HG03521 (cell line): Measurements from ENCODE around the gene FCRLB.
"Not testable (repeated sequence)": the region's sequence is repeated elsewhere in the genome, so short reads cannot be mapped to it uniquely, and the experiment has no call there.

ENCODE experiments used
- ATAC-seq: cut with Tn5 transposase; IDR thresholded peaks from one replicate; pipeline ENCODE4 v1.9.1; 2021; ENCODE audit warnings: mild to moderate bottlenecking, moderate library complexity; ENCODE audit not compliant: unreplicated experiment

Gene FCRLB

DNA sequence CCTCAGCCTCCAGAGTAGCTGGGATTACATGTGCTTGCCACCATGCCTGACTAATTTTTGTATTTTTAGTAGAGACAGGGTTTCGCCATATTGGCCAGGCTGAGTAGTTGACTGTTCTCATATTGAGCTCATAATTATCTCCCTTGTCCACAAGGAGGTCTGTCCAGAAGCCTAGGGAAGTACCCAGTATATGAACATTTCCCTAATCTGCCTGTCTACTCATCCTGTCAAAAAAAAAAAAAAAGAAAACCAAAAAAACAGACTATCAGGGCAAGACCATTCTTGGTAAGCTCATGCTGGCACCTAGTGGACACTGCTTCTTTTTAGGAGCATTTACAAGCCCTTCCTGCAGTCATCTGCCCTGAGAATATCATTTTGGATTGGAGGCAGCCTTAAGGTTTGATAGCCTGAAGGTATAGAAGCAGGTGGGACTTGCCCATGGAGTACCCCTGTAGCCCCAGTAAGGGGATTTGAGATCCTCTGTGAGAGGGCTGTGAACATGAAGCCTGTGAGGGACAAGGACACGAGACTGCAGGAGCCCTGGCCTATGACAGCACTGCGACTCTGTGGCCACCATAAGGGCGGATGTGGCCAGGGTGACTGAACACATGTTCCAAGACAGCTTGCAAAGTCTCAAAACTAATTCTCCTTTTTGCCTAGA, 17.4 kb downstream of the FCRLB start:
- ATAC-seq = peak; percentile 49

DNA sequence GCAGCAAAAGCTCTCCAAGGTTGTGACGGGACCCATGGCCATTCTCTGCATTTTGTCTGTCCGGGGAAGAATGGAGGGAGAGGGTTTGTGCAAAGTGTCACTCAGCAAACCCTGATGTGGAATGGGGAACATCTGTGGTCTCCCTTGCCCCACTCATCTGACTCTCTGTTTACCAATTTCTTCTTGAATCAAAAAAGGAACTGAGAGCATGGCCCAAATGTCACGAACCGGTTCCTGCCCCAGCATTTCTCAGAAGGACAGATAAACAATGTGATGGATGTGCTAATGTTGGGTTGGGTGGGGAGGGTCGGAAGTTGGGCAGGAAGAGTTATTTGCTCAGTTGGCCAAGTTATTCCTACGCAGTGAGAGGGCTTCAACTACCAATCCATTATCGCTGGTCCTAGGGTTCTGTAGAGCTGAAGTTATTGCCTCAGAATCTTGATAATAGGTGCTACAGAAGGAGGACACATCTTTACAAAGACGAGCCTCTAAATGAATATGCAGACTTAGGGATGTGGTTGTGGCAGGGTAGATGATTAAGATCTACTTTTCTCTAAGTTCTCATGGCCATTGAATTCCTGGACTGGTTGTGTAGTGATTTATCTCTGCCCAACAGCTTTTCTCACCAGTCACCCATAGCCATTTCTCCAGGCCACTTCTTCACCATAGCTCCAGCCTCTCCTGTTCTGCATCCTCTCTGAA, 18.7 kb downstream of the FCRLB start:
- peak; percentile 34 for ATAC-seq

DNA sequence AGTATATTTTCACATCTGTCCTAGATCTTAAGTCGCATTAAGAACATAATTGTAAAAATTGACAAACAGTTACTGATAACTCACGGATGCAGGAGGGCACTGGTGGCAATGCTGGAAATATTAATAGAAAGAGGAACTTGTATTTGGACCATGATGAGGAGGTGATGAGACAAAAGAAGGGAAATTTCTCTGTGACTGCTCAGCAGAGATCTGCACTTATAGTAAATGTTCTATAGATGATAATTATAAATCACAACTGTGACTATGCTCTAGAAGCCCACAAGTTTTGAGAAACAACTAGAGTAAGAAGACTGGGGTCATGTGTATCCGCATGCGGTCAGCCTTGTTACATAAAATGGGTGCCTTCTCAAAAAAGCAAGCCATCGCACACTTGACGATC, 19.6 kb downstream of the FCRLB start:
- no peak for ATAC-seq

DNA sequence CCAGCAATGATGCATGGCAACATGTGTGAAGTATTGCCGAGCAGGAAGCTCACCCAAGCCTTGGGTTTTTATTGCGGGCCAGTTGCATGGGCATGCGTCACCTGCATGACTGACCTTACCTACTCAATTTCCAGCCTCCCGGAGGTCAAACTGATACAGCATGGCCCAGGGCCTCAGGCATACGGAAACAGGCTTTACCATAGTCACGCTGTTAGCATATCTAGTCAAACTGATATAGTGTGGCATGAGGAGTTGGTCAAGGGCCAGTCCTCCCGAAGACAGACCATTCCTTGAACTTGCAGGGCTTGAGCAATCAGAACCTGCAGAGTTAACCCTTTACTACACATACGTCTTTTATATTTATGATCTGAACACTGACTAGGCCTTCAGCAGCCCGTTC, 21.9 kb downstream of the FCRLB start:
- no peak for ATAC-seq

DNA sequence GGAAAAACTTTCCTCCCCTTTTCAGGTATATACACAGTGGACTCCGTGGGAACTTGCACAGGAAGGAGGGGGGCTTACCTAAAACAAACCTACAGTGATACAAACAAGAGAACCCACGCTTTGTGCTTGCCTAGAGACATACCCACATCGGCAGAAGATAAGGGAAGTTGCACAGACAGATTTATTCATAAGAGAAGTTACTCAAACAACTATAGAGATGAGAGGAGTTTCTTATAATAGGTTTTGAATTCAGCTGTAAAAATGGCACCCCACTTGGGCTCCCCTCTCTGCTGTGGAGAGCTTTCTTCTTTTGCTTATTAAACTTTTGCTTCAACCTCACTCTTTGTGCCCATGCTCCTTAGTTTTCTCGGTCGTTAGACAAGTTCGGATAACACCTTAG, 26.5 kb downstream of the FCRLB start:
- ATAC-seq = no peak

DNA sequence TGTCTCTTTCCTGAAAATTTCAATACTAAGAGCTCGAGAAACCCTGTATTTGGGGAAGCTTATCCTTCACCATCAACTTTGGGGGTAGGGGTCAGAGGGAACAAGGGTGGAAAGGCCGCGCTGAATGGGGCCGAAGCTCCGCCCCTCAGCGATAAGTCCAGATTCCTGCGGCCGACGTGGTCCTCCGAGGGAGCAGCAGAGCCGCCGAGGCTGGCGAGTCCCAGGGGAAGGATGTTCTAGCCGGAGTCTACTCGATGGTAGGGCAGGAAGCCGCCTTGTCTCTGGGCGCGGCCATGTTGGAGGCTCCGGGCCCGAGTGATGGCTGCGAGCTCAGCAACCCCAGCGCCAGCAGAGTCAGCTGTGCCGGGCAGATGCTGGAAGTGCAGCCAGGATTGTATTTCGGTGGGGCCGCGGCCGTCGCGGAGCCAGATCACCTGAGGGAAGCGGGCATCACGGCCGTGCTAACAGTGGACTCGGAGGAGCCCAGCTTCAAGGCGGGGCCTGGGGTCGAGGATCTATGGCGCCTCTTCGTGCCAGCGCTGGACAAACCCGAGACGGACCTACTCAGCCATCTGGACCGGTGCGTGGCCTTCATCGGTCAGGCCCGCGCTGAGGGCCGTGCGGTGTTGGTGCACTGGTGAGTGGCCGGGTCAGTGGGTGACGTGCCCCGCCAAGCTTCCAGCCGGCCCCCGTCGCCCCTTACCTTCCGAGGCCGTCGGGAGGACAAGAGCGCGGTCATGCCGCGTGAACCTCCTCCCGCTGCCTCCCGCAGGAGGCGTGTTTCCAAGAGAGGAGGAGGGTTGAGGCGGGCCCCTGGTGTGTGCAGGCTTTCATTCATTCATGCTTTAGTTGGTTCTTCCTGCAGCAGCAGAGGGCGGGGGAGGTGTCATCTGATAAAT, 28.4 kb downstream of the FCRLB start, which contains the start of gene DUSP12:
DUSP12 (plus strand) TSS at position 278 of the 899 bp plus-strand sequence; CDS start at position 294, 16 bp downstream.
- ATAC-seq = peak; percentile 96

DNA sequence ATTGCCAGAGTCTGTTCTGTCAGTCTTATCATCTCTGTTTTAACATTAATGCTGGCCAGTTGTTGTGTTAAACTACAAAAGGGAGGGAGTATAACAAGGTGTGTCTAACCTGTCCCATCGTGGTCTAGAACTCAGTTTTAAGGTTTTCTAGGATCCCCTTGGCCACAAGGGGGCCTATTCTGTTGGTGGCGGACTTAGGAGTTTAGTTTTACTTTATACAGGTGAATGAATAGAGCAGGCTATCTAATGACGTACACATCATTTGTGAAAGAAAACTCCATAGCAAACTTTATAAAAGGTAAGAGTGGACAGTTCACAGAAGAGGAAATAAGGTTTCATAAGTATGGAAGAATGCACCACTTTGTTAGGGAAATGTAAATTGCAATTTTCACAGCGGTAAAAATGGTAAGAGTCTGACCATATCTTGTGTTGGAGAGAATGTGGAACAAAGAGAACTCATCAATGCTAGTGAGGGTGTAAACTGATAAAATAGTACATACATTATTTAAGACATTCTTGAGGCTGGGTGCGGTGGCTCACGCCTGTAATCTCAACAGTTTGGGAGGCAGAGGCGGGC, 42.3 kb downstream of the FCRLB start:
- ATAC-seq = no peak

DNA sequence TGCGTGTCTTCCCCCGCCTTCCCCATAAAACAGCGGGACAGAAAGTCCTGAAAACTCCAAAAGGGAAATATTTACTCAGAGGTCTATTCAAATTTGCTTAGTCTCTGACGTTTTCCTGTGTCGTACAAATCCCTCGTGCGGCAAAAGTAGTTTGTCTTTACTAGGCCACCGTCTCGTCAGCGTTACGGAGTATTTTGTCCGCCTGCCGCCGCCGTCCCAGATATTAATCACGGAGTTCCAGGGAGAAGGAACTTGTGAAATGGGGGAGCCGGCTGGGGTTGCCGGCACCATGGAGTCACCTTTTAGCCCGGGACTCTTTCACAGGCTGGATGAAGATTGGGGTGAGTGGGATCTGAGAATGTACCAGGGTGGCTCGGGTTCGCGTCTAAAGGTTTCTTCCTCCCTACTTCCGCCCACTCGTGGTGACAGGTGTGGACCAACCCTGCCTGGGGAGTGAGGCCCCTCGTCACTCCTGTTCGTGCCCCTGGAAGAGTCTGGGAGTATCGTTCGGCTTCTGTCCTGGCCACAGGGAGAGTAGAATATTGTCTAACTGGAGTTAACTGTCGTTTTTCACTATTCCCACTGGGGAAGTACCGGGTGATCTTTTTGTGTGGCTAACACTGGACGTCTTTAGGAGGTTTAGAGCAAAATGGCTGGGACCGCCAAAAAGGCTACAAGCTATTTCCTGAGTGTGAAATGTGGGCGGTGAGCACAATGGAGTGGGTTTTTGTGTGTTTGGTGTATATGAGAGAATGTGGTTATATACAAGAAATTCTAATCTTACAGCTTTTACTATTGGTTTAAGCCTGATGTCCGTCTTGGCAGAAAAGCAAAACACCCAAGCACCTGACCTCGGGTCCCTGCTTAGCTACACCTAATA, 45.0 kb downstream of the FCRLB start, which contains the start of gene ATF6:
ATF6 (plus strand) TSS at position 219 of the 880 bp plus-strand sequence; CDS start at position 260, 41 bp downstream.
- peak; percentile 53 for ATAC-seq

DNA sequence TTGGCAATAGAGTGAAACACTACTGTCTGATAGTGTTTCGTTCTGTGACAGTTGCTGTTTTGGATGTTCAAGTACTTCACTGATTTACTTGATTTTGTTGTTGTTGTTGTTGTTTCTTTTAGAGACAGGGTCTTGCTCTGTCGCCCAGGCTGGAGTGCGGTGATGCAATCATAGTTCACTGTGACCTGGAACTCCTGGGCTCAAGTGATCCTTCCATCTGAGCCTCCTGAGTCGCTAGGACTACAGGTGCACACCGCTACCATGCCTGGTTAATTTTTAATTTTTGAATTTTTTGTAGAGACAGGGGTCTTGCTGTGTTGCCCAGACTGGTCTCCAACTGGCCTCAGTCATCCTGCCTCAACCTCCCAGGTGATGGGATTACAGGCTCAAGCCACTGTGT, 47.1 kb downstream of the FCRLB start:
- no peak for ATAC-seq

DNA sequence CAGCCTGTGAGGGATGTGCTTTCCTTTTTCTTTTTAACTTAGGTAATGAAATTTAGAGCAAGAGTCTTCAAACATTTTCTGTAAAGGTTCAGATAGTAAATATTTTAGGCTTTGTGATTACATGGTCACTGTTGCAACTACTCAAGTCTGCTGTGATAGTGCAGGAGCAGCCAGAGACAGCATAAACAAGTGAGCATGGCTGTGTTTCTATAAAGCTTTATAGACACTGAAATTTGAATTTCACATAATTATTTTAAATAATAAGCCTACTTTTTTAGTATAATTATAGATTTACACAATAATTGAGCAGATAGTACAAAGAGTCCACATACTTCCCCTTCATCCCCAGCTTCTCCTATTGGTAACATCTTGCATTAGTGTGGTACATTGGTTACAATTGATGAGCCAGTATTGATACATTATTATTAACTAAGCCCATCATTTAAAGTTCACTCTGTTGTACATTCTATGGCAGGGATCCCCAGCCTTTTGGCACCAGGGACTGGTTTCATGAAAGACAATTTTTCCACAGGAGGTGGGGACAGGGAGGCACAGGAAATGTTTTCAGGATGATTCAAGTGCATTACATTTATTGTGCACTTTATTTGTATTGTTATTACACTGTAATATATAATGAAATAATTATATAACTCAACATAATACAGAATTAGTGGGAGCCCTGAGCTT, 47.8 kb downstream of the FCRLB start:
- no peak for ATAC-seq

DNA sequence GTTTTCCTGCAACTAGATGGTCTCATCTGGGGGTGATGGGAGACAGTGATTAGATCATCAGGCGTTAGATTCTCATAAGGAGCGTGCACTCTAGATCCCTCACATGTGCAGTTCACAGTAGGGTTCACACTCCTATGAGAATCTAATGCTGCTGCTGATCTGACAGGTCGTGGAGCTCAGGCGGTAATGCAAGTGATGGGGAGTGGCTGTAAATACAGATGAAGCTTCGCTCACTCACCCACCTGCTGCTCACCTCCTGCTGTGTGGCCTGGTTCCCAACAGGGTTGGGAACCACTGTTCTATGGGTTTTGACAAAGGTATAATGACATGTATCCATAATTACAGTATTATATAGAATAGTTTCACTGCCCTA, 48.3 kb downstream of the FCRLB start:
- ATAC-seq = not testable (repeated sequence)

DNA sequence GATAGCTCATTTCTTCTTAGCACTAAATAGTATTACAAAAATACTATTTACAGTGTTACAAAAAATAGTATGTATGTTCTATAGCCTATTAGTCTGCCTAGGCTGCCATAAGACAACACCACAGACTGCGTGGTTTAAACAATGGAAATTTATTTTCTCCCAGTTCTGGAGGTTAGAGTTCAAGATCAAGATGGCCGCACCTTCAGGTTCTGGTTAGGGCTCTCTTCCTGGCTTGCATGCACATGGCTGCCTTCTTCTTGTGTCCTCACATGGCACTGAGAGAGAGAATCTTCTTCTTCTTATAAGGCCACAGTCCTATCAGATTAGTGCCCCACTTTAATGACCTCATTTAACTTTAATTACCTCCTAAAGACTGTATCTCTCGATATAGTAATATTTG, 48.9 kb downstream of the FCRLB start:
- no peak for ATAC-seq

DNA sequence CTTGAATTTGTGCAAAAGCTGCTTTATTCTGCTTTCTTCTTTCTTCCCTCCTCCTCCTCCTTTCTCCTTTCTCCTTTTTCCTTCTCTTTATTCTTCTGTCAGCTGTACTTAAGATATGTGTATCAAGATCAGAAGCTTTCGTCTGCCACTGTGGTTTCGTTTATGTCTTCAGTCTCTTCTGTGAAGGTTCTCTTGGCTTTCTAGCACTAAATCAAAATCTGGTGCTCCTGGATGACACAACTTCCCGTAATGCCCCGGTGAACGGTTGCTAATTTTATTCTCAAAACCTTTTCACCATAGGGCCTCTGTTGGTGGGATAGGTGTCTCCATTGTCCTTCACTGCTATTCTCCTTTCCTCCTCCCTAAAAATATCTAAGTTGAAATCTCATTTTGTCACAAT, 49.8 kb downstream of the FCRLB start:
- no peak for ATAC-seq

DNA sequence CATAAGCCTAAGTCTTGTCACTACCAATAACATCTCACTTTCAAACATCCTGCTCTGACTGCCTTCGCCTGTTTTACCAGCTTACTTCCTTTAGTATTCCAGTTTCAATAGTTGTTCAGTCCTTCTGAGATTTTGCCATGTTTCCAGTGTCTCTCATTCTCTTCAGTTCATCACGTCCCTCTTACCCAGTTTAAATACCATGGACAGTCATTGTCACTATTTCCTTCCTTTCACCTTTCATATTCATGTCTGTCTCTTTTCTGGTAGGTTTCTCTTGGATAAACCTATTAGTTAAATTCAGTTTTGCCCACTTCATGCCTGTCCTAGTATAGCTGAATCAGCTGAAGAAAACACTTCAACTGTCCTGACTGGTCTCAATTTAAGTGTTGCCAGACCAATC, 50.6 kb downstream of the FCRLB start:
- ATAC-seq = no peak

DNA sequence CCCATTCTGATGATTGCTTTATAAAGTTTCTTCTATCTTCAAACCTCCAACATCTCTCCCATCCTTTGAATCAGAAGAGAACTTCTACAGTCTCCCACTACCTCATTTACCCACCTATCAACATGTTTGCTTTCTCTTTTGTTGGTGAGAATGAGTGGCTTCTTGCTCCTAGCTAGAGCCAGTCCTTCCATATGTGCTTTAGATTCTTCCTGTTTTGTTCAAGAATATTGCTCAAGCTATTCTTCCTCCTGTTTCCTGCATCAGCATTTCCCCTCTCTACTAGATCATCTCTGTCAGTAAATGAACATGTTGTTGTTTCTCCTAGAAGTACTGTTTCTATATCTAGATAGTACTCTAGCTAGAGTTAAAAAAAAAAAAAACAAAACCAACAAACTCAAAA, 51.1 kb downstream of the FCRLB start:
- no peak for ATAC-seq

DNA sequence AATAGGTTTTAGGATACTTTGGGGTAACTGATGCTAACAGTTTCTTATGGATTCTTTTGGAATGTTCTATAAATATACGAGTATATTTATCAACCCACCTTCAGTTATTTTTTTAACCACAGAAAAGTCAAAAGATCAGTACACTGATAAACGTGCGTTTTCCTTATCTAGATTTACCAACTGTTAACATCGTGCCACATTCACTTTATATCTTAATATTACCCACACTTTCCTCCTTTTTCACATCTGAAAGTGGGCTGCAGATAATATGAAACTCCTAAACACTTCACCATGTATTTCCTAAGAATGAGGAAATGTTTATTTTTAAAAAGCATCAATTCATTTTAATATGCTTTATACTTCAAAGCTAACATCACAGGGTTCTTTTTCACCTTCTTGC, 52.4 kb downstream of the FCRLB start:
- no peak for ATAC-seq

DNA sequence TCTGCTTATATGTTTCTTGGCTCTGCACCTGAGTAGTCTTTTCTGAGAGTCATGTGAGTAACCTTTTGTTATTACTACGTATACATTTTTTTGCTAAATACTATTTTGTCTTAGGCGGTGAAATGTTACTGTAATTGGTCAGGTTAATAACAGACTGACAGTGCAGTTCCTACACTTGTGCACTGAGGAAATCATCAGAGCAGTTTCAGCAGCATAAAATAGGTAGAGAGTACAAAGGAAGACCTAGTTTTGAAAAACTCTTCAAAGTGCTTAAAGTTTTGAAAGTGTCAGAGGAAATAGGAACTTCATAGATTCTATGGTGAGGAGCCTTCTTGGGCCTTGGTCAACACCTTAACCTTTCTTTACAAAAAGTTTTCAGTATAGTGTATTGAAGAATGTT, 55.9 kb downstream of the FCRLB start:
- ATAC-seq = no peak
